ENCODE data around the gene SBK2. TPM values are rescaled to one million over a fixed set of nuclear protein-coding genes. Genes with fewer than 3 reads are reported as not detected.

SBK2 gene
- total and polyA plus RNA-seq, 9 of the 15 experiments (the other 6 are each of a cell fraction or from before 2014, with no cell fraction given): not detected

- WGBS (ENCODE audit: insufficient coverage, low coverage, missing lambda C conversion rate): 3% methylated on average over 12 of the region's 24 CpGs
- CTCF ChIA-PET (ENCODE audit: low intra/inter-chr PET ratio): no interaction called here
- Histone ChIP-seq H2AFZ (ENCODE audit: low read depth, low read length) (peak within 1 kb of the TSS; percentile 89), H3K4me1 (replicated peaks in 1 of 2; ENCODE audit: control insufficient read depth in 2 of 2, insufficient read depth in 2 of 2, low read length in 2 of 2) (peaks cover 9 to 29% of the 10 kb centered on the region in 2 experiments; a peak in 3 of 5 replicates), H3K4me2 (ENCODE audit: insufficient read depth, low read length) (peak within 1 kb of the TSS; percentile 83), H3K79me2 (ENCODE audit: control insufficient read depth, insufficient read depth, low read length) (peaks cover 12% of the 10 kb centered on the region), H3K27ac (ENCODE audit: extremely low read depth, low read depth, low read length) (peak within 1 kb of the TSS; percentile 76), H3K27me3 (ENCODE audit: control insufficient read depth in 2 of 2, insufficient read depth in 2 of 2, low read length in 2 of 2) (peaks cover 8 to 12% of the 10 kb centered on the region in 2 experiments; a peak in 4 of 5 replicates), H3K36me3 (ENCODE audit: control insufficient read depth, insufficient read depth, low read length) (peaks cover 12% of the 10 kb centered on the region; the same call in 2 of the 3 replicates), H4K20me1 (replicated peaks; ENCODE audit: control insufficient read depth, insufficient read depth, low read length) (no peaks in the 10 kb centered on the region), H3K4me3 (peak within 1 kb of the TSS; percentile 85), H3K9me3 (replicated peaks; ENCODE audit: control insufficient read depth, insufficient read depth, low read depth, low read length) (no peaks in the 10 kb centered on the region), H3K9ac (ENCODE audit: insufficient read depth in 1 of 2, low read depth in 2 of 2, low read length in 2 of 2) (peak within 1 kb of the TSS; percentile 77 to 95), H3K9me1 (ENCODE audit: control insufficient read depth, insufficient read depth, low read length) (no peaks in the 10 kb centered on the region)
- intact Hi-C loops (cut with micrococcal nuclease) (no loop called here), in situ Hi-C loops (cut with MboI) (no loop called here)
- ATAC-seq (peak; percentile 91), FAIRE-seq (peak; percentile 87), DNase-seq (ENCODE audit: extremely low read depth in 1 of 4, low spot score in 3 of 4) (peak; percentile 86 to 93 (median 88))
- no TSS peak for BruUV-seq (replicated peaks)
- POLR2A ChIA-PET: interaction anchor here (0.6 to 1.9 kb wide), 4 partner anchors 18 to 97 kb away, joined by 3 to 9 read pairs (median 3); partner anchors contain the start of gene FIZ1
- TF ChIP-seq ZNF318 (IDR thresholded peaks at IDR 0.05; ENCODE audit: borderline replicate concordance in 1 of 2, low read depth in 1 of 2) (no peak), ZNF695 (CRISPR knock-in tag; IDR thresholded peaks at IDR 0.05) (no peak), HOXB6 (CRISPR knock-in tag; IDR thresholded peaks at IDR 0.05; ENCODE audit: borderline replicate concordance) (no peak), NONO (IDR thresholded peaks at IDR 0.05; ENCODE audit: low read depth in 2 of 2, low read length in 1 of 2) (no peak), ZNF764 (CRISPR knock-in tag; IDR thresholded peaks at IDR 0.05; ENCODE audit: low read depth) (no peak), TRIM24 (IDR thresholded peaks at IDR 0.05) (peak in 1 of 2 experiments; percentile 91; a peak in 2 of 4 replicates), ZNF217 (CRISPR knock-in tag; IDR thresholded peaks at IDR 0.05) (no peak), POLR2B (IDR thresholded peaks at IDR 0.05; ENCODE audit: low read depth, partially characterized antibody) (no peak), CSDE1 (IDR thresholded peaks at IDR 0.05) (no peak), PTTG1 (tag; IDR thresholded peaks at IDR 0.05; ENCODE audit: low read depth) (no peak), NFE2 (IDR thresholded peaks at IDR 0.05; ENCODE audit: low read depth) (no peak), ZKSCAN3 (CRISPR knock-in tag; IDR thresholded peaks at IDR 0.05) (no peak)
These were observed 43.8 kb upstream of the SBK2 start, which contains the start of gene ZNF579 for GRCh38 chr19:55580628-55581144. ZNF579 (minus strand) TSS chr19:55580848; CDS start chr19:55579639, 1,209 bp downstream.
